HG03354 (cell line): ENCODE results near the gene TMEM231.
"Not testable (repeated sequence)": the region's sequence is repeated elsewhere in the genome, so short reads cannot be mapped to it uniquely, and the experiment has no call there.

ENCODE experiments used
- ATAC-seq: cut with Tn5 transposase; IDR thresholded peaks from one replicate; pipeline ENCODE4 v1.9.1; 2021; ENCODE audit warnings: mild to moderate bottlenecking; ENCODE audit not compliant: unreplicated experiment, poor library complexity, severe bottlenecking

The TMEM231 gene

GRCh38 chr16:75534560-75535205 lies 21.4 kb downstream of the TMEM231 start:
- ATAC-seq = no peak

DNA sequence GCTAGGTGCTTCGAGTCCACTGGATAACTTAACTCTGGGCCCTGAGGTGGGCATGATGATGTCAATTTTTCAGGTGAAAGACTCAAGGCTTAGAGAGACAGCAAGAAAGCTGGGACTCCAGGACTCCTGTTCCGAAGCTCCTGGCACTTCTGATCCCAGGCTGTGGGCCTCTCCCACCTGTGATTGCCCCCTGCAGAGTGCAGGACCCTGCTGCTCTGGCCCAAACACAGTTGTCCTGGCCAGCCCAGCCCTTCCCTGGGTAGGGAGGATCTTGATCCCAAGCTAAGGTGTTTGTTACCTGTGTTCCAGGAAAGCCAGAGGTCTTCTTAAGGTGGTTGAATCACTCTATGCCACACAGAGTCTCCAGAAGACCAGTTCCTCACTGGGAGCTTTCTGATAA lies 23.3 kb downstream of the TMEM231 start:
- ATAC-seq = no peak

DNA sequence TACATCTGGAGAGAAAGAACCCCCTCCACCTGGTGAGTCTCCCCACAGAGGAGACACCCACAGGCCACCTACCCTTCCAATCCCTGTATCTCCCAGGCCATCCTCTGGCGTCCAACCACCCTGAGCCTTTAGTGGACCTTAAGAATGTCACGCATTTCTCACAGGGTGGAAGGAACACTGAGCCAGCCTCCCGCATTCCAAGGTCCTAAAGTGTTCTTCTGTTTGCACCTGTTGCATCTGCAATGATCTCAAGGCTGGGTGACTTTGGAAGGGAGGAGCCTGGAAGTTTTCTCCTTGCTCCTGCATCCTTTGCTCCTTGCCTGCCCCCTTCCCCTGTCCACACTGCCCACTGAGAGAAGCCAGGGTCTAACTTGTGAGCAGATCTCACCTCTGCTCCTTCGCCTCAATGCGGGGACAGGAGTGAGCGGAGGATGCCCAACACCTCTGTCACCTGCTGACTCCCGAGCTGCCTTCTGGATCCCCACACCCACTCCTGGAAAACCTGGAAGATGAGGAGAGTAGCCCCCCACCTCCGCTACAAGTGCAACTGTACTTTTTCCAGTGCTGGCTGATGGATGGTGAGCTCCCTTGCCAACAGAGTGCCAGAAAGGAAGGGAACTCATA lies 23.8 kb downstream of the TMEM231 start:
- no peak for ATAC-seq

DNA sequence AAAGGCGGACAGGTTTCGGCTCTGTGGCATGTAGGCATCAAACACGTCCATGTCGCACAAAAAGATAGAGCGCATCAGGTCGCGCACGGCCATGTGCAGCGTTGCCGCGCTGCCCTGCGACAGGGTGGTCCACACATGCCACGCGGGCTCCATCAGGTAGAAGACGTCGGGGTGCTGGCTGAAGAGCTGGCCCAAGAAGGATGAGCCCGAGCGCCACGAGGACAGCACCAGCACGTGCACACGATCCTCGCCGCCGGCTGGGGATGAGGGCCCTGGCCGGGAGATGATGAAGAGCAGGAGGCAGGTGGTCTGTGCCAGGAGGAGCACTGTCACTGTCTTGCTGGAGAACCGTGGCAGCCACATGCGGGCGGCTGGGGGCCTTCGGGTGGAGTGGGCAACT lies 26.1 kb downstream of the TMEM231 start:
- no peak for ATAC-seq

GRCh38 chr16:75529056-75529905 lies 26.8 kb downstream of the TMEM231 start:
- no peak for ATAC-seq

DNA sequence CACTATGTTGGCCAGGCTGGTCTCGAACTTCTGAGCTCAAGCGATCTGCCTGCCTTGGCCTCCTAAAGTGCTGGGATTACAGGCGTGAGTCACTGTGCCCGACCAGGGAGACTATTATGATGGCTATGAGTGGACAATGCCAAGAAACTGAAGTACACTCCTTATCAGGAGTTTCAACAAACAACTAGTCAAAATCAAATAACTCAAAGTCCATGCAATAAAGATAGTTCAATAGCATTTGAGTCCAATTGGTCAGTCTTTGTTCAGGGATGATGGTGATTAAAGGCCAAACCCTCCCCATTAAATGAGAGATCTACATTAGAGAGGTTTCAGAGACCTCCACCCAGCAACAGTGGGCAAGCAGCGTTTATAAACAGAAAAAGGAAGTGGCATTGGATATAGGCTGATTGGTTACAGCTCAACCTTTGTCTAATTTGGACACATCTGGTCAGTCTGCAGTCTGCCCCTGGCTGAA lies 28.2 kb downstream of the TMEM231 start:
- no peak for ATAC-seq

DNA sequence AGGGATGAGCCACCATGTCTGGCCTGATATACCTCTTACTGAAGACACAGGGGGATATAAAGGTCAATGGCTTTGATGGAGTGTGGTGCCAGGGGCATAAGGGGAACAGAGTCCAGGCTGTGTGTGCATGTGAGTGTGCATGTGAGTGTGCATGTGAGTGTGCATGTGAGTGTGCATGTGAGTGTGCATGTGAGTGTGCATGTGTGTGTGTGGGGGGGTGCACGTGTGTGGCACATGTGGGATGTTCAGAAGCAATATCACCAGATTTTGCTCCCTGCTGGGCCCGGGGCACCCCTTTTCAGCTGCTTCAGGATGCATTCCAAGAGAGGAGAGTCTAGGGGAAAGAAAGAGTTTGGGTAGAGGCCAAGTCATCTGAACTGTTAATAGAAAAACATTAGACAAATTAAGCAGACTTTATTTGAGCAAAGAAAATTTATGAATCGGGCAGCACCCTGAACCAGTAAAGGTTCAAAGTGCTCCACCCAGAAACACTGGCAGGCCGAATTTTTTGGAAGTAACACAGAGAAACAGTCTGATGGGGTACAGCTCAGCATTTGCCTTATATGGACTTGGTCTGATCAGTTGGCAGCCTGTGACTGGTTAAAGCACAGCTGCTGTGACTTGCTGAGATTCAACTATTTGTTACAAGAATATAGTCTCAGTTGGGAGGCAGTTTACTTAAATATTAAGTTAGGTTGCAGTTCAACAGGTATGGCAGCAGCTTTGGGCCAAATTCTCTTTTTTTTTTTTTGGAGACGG lies 29.8 kb downstream of the TMEM231 start:
- no peak for ATAC-seq

DNA sequence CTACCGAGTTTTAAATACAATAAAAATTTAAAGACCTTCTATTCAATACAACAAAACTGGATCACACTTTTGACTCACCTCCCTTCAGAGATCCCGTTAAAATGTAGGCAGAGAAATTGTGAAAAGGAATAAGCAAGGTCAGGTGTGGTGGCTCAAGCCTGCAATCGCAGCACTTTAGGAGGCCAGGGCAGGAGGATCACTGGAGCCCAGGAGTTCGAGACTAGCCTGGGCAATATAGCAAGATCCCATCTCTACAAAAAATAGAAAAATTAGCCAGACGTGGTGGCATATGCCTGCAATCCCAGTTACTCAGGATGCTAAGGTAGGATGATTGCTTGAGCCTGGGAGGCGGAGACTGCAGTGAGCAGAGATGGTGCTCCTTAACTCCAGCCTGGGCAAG lies 36.9 kb downstream of the TMEM231 start:
- no peak for ATAC-seq

- ATAC-seq = peak; percentile 40
Observed at GRCh38 chr16:75516189-75516966, 39.7 kb downstream of the TMEM231 start.

GRCh38 chr16:75514296-75514695 lies 41.8 kb downstream of the TMEM231 start:
- no peak for ATAC-seq

GRCh38 chr16:75506574-75506973 lies 49.5 kb downstream of the TMEM231 start:
- ATAC-seq = no peak

GRCh38 chr16:75506107-75506506 lies 49.9 kb downstream of the TMEM231 start:
- ATAC-seq = no peak

DNA sequence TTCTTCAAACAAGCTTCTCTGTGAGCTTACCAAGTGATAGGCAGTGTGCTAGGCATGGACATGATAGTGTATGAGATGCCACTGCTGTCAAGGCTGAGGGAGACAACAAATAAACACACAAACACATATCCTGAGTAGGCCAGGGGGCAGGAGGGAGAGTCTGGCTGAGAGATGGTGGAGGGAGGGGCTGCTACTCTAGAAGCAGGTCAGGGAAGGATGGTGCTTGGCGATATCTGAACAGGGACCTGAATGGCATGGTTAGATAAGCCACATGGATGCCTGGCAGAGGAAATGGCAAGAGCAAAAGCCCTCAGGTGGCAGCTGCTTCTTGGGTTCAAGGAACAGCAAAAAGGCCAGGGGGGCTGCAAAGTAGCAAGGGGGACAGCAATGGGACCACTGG lies 52.3 kb downstream of the TMEM231 start:
- no peak for ATAC-seq

- no peak for ATAC-seq
Observed at GRCh38 chr16:75502916-75503605, 53.0 kb downstream of the TMEM231 start.

GRCh38 chr16:75501820-75502219 lies 54.2 kb downstream of the TMEM231 start:
- ATAC-seq = not testable (repeated sequence)

GRCh38 chr16:75501359-75501758 lies 54.7 kb downstream of the TMEM231 start:
- ATAC-seq = no peak

DNA sequence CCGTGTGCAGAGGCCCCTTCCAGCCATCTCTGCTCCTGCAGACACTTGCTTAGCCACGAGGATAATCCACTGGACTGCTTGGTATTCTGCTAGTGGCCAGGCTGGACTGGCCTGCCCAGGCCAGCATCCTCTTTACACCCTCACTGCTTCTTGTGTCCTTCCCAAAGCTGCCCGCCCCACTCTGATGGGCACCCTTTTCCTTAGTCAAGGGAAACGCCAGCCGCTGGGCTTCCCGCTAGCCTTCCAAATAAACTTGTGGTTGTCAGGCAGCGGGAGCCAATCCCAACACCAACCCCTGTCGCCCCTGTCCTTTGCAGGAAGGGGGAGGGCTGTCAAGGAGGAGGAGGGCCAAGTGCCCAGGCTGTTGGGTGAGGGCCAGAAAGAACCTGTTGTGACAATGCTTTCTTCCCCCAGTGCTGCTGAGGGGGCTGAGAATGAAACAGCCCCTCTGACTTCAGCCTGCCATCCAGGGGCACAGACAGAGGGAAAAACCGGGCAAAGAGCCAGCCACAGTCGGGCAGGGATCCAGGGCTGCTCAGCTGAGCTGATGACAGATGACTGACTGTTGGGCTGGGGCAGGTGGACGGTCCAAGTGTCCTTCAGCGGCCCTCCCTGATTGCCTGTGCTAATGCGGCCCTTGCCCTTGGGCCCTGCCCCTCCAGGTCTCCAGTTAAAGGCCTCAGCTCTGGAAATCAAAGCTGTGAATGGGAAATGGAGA lies 57.3 kb downstream of the TMEM231 start:
- not testable (repeated sequence) for ATAC-seq

GRCh38 chr16:75497558-75497957 lies 58.5 kb downstream of the TMEM231 start:
- ATAC-seq = no peak
